Esophagus muscularis mucosa (tissue), 4 donors: ENCODE data around the gene ASB2.

ENCODE experiments used
- CTCF ChIP-seq, 3 experiments: fragments of 200-600 bp in 2 of 3; fragments of 450-650 bp in 1 of 3; sonication (generic) in 2 of 3; IDR thresholded peaks; one replicate each; pipeline ENCODE4 v1.5.1; 2017 to 2019; ENCODE audit warnings: antibody characterized with exemption in 3 of 3, mild to moderate bottlenecking in 2 of 3, moderate library complexity in 1 of 3
- EP300 ChIP-seq: sonication (generic); formaldehyde crosslinking; IDR thresholded peaks from one replicate; pipeline ENCODE4 v1.6.1; 2017; ENCODE audit warnings: antibody characterized with exemption
- POLR2A ChIP-seq: fragments of 450-650 bp; IDR thresholded peaks from one replicate; pipeline ENCODE4 v1.6.1; 2017; ENCODE audit warnings: antibody characterized with exemption, moderate library complexity, mild to moderate bottlenecking, low read depth
- POLR2AphosphoS5 ChIP-seq, 2 donors: sonication (generic); formaldehyde crosslinking; IDR thresholded peaks; one replicate each; pipeline ENCODE4 v1.6.1; 2017; ENCODE audit warnings: antibody characterized with exemption in 2 of 2

GRCh38 chr14:93915070-93915705 is 61.2 kb downstream of the ASB2 start:
- TF ChIP-seq CTCF (IDR thresholded peaks at IDR 0.05) (no peak), POLR2A (no peak), EP300 (no peak), POLR2AphosphoS5 (IDR thresholded peaks at IDR 0.05) (no peak)
